HCT116 (cell line): ENCODE data around the gene PRKAA1. TPM values are rescaled to one million over a fixed set of nuclear protein-coding genes. Genes with fewer than 3 reads are reported as not detected.

Experiments
- ATAC-seq: fragments of 200-7000 bp; cut with Tn5 transposase; 2 replicates; pipeline ENCODE4 v1.9.1; 2020; ENCODE audit warnings: mild to moderate bottlenecking, moderate library complexity
- BruUV-seq: library from RNA; stranded (reverse); fragments of 400-500 nt; replicated peaks from 2 replicates; lab custom pipeline; 2021; lab: Mats Ljungman, UMichigan
- CTCF ChIA-PET: fragments of 300-600 bp; sonication (Branson Sonifier 250); formaldehyde crosslinking; loops from one replicate; lab custom pipeline; 2021; ENCODE audit warnings: antibody characterized with exemption; lab: Charles Lee
- POLR2A ChIA-PET: fragments of 300-600, 350-600 bp; sonication (Branson Sonifier 250); formaldehyde crosslinking; loops from one replicate; lab custom pipeline; 2021; ENCODE audit warnings: antibody characterized with exemption; lab: Charles Lee
- RAD21 ChIA-PET, 2 experiments: fragments of 300-600 bp; sonication (Branson Sonifier 250); formaldehyde crosslinking; loops; one replicate each; lab custom pipeline; 2023; ENCODE audit warnings: low total read pairs in 2 of 2; ENCODE audit not compliant: uncharacterized antibody in 2 of 2, unreplicated experiment in 2 of 2, low non-redundant PET in 1 of 2; lab: Charles Lee
- DNase-seq: peaks from one replicate; pipeline ENCODE4 v3.0.0-alpha.2; 2010; ENCODE audit warnings: low read depth, low spot score
- H2AFZ ChIP-seq: fragments of 200-600 bp; shearing (Covaris generic), sonication (generic); 2 replicates; pipeline ENCODE4 v1.6.1; 2017; ENCODE audit warnings: low read depth, mixed run types, mixed read lengths, antibody characterized with exemption, low read length; ENCODE audit not compliant: poor library complexity, severe bottlenecking
- H3K27ac ChIP-seq: 2 replicates; pipeline ENCODE4 v1.5.1; 2012; ENCODE audit warnings: low read depth, low read length
- H3K27me3 ChIP-seq: fragments of 200-600 bp; sonication (generic); 2 replicates; pipeline ENCODE4 v1.6.1; 2016; ENCODE audit warnings: mixed run types, low read length, mixed read lengths; ENCODE audit not compliant: insufficient read depth
- H3K36me3 ChIP-seq, 2 experiments: fragments of 200-500 bp in 1 of 2; fragments of 200-600 bp in 1 of 2; sonication (Bioruptor generic) in 1 of 2; sonication (generic) in 1 of 2; 2 replicates each; pipeline versions ENCODE4 v1.5.1 to v1.6.1; 2014 to 2016; ENCODE audit warnings: low read length in 2 of 2, inconsistent platforms in 1 of 2, mixed read lengths in 1 of 2, mixed run types in 1 of 2; ENCODE audit not compliant: insufficient read depth in 2 of 2, control insufficient read depth in 1 of 2
- H3K4me1 ChIP-seq, 2 experiments: fragments of 200-600 bp in 1 of 2; sonication (generic) in 1 of 2; 2 replicates each; pipeline versions ENCODE4 v1.5.1 to v1.6.1; 2012 to 2017; ENCODE audit warnings: low read length in 2 of 2, inconsistent platforms in 1 of 2, mild to moderate bottlenecking in 1 of 2, mixed read lengths in 1 of 2, mixed run types in 1 of 2, moderate library complexity in 1 of 2; ENCODE audit not compliant: insufficient read depth in 2 of 2, control insufficient read depth in 1 of 2
- H3K4me2 ChIP-seq: fragments of 200-600 bp; sonication (generic); 2 replicates; pipeline ENCODE4 v1.6.1; 2017; ENCODE audit warnings: mixed run types, low read length, mixed read lengths
- H3K4me3 ChIP-seq, 2 experiments: fragments of 200-600 bp in 1 of 2; sonication (generic) in 1 of 2; replicated peaks in 1 of 2; 2 replicates each; pipeline ENCODE4 v1.5.1; 2011 to 2016; ENCODE audit warnings: low read length in 2 of 2, control low read depth in 1 of 2, low read depth in 1 of 2, mild to moderate bottlenecking in 1 of 2, mixed read lengths in 1 of 2, mixed run types in 1 of 2
- H3K79me2 ChIP-seq: fragments of 200-600 bp; sonication (generic); 2 replicates; pipeline ENCODE4 v1.6.1; 2017; ENCODE audit warnings: mild to moderate bottlenecking, mixed run types, low read length, moderate library complexity, mixed read lengths; ENCODE audit not compliant: insufficient read depth
- H3K9ac ChIP-seq: fragments of 200-600 bp; sonication (generic); 2 replicates; pipeline ENCODE4 v1.6.1; 2016; ENCODE audit warnings: low read length, mixed read lengths
- H3K9me2 ChIP-seq: fragments of 200-600 bp; sonication (generic), shearing (Covaris generic); 2 replicates; pipeline ENCODE4 v1.6.1; 2017; ENCODE audit warnings: mixed run types, mild to moderate bottlenecking, moderate library complexity; ENCODE audit not compliant: insufficient read depth
- H3K9me3 ChIP-seq, 2 experiments: fragments of 200-500 bp in 1 of 2; fragments of 200-600 bp in 1 of 2; sonication (Bioruptor generic) in 1 of 2; sonication (generic) in 1 of 2; 2 replicates each; pipeline ENCODE4 v1.6.1; 2014 to 2017; ENCODE audit warnings: low read length in 2 of 2, mixed read lengths in 2 of 2, inconsistent platforms in 1 of 2, low read depth in 1 of 2, mild to moderate bottlenecking in 1 of 2, mixed run types in 1 of 2, moderate library complexity in 1 of 2; ENCODE audit not compliant: control insufficient read depth in 1 of 2, insufficient read depth in 1 of 2
- H4K20me1 ChIP-seq: fragments of 200-600 bp; sonication (generic), shearing (Covaris generic); 2 replicates; pipeline ENCODE4 v1.6.1; 2017; ENCODE audit warnings: mixed run types, mild to moderate bottlenecking, moderate library complexity; ENCODE audit not compliant: insufficient read depth
- CBX3 ChIP-seq: IDR thresholded peaks from 2 replicates; pipeline ENCODE4 v1.6.1; 2012; ENCODE audit warnings: low read depth
- CEBPB ChIP-seq: IDR thresholded peaks from 2 replicates; pipeline ENCODE4 v1.6.1; 2012; ENCODE audit warnings: low read depth
- CTCF ChIP-seq, 3 experiments: fragments of 200-600 bp in 1 of 3; sonication (generic) in 1 of 3; IDR thresholded peaks in 2 of 3; conservative IDR thresholded peaks in 1 of 3; 2 replicates each; pipeline ENCODE4 v1.5.1; 2012 to 2017; ENCODE audit warnings: low read depth in 2 of 3, low read length in 2 of 3, antibody characterized with exemption in 1 of 3, borderline replicate concordance in 1 of 3, control low read depth in 1 of 3, mild to moderate bottlenecking in 1 of 3, mixed read lengths in 1 of 3, mixed run types in 1 of 3, moderate library complexity in 1 of 3; ENCODE audit not compliant: insufficient read depth in 1 of 3
- ELF1 ChIP-seq: IDR thresholded peaks from 2 replicates; pipeline ENCODE4 v1.6.1; 2012; ENCODE audit warnings: low read depth, borderline replicate concordance
- EZH2phosphoT487 ChIP-seq: fragments of 200-600 bp; IDR thresholded peaks from 2 replicates; pipeline ENCODE4 v1.6.1; 2018; ENCODE audit warnings: antibody characterized with exemption, borderline replicate concordance
- FOSL1 ChIP-seq: IDR thresholded peaks from 2 replicates; pipeline ENCODE4 v1.6.1; 2012; ENCODE audit warnings: low read depth
- JUND ChIP-seq: IDR thresholded peaks from 2 replicates; pipeline ENCODE4 v1.6.1; 2012
- POLR2A ChIP-seq: IDR thresholded peaks from 2 replicates; pipeline ENCODE4 v1.7.0; 2011; ENCODE audit warnings: borderline replicate concordance; ENCODE audit not compliant: insufficient read depth, insufficient read length; ENCODE audit errors: extremely low read depth
- POLR2AphosphoS5 ChIP-seq: IDR thresholded peaks from 2 replicates; pipeline ENCODE4 v1.6.1; 2011; ENCODE audit warnings: mild to moderate bottlenecking, low read depth, low read length, moderate library complexity
- RAD21 ChIP-seq: IDR thresholded peaks from 2 replicates; pipeline ENCODE4 v1.6.1; 2012; ENCODE audit warnings: low read depth, mild to moderate bottlenecking
- REST ChIP-seq: IDR thresholded peaks from 2 replicates; pipeline ENCODE4 v1.6.1; 2012; ENCODE audit warnings: low read depth
- SIN3A ChIP-seq: IDR thresholded peaks from 2 replicates; pipeline ENCODE4 v1.6.1; 2012; ENCODE audit warnings: low read depth
- SP1 ChIP-seq: IDR thresholded peaks from 2 replicates; pipeline ENCODE4 v1.6.1; 2012; ENCODE audit warnings: low read depth
- TCF7L2 ChIP-seq: IDR thresholded peaks from 2 replicates; pipeline ENCODE4 v1.7.0; 2011; ENCODE audit warnings: borderline replicate concordance, inconsistent platforms; ENCODE audit not compliant: insufficient read depth, insufficient read length; ENCODE audit errors: extremely low read depth
- YY1 ChIP-seq: IDR thresholded peaks from 2 replicates; pipeline ENCODE4 v1.6.1; 2011; ENCODE audit warnings: low read length, low read depth, moderate library complexity, mild to moderate bottlenecking; ENCODE audit not compliant: insufficient replicate concordance; ENCODE audit errors: extremely low read depth
- ZFX ChIP-seq: fragments of 450-650 bp; IDR thresholded peaks from 2 replicates; pipeline ENCODE4 v1.6.1; 2017
- ZNF274 ChIP-seq: fragments of 200-500 bp; sonication (Bioruptor generic); IDR thresholded peaks from 2 replicates; pipeline ENCODE4 v1.6.1; 2014; ENCODE audit warnings: mild to moderate bottlenecking, low read depth, low read length, inconsistent platforms
- intact Hi-C: fragments of 100-400 bp; cut with micrococcal nuclease; formaldehyde crosslinking; loops from 2 replicates; pipeline ENCODE4 v1.10.0; 2022
- total RNA-seq: library from RNA; stranded (reverse); gene quantifications from one replicate; pipeline ENCODE4 v1.2.1, GENCODE V29; 2021; ENCODE audit not compliant: unreplicated experiment

The PRKAA1 gene
- total RNA-seq, 1 experiment from 2014 or later: 53.5 TPM

GRCh38 chr5:40847525-40847924 is 49.4 kb upstream of the PRKAA1 start:
- H3K36me3 ChIP-seq: no peaks in the 10 kb centered on the region
- H3K79me2 ChIP-seq: no peaks in the 10 kb centered on the region
- no peak overlapping the region for H3K9ac ChIP-seq
- H3K27ac ChIP-seq: no peak overlapping the region
- intact Hi-C loops: no loop called here
- POLR2A ChIA-PET: no interaction called here
- no peaks in the 10 kb centered on the region for H4K20me1 ChIP-seq
- CTCF ChIA-PET: no interaction called here
- no peaks in the 10 kb centered on the region for H3K9me3 ChIP-seq
- no peak for DNase-seq
- no peak overlapping the region for H3K4me2 ChIP-seq
- ATAC-seq: no peak
- no peaks in the 10 kb centered on the region for H3K27me3 ChIP-seq
- no peak overlapping the region for H2AFZ ChIP-seq
- no peaks in the 10 kb centered on the region for H3K9me2 ChIP-seq
- no TSS peak for BruUV-seq
- no peak overlapping the region for H3K4me3 ChIP-seq
- TF ChIP-seq CEBPB: no peak
- TF ChIP-seq ELF1: no peak
- no peak for TF ChIP-seq CBX3
- TF ChIP-seq ZFX: no peak
- no peak for TF ChIP-seq FOSL1
- no peak for TF ChIP-seq POLR2A
- no peak for TF ChIP-seq RAD21
- no peak for TF ChIP-seq SP1
- RAD21 ChIA-PET: no interaction called here
- H3K4me1 ChIP-seq: no peaks in the 10 kb centered on the region

- Histone ChIP-seq H3K79me2 (no peaks in the 10 kb centered on the region), H3K27ac (no peak overlapping the region), H3K4me3 (no peak overlapping the region), H3K9ac (no peak overlapping the region), H3K9me2 (no peaks in the 10 kb centered on the region), H3K9me3 (no peaks in the 10 kb centered on the region), H3K4me1 (no peaks in the 10 kb centered on the region), H2AFZ (no peak overlapping the region), H3K4me2 (no peak overlapping the region), H3K27me3 (no peaks in the 10 kb centered on the region), H4K20me1 (no peaks in the 10 kb centered on the region), H3K36me3 (no peaks in the 10 kb centered on the region)
- DNase-seq (no peak), ATAC-seq (no peak)
- ChIA-PET RAD21 (no interaction called here), POLR2A (no interaction called here), CTCF (no interaction called here)
- intact Hi-C loops: no loop called here
- no TSS peak for BruUV-seq
- TF ChIP-seq FOSL1: no peak
- no peak for TF ChIP-seq EZH2phosphoT487
- no peak for TF ChIP-seq YY1
- TF ChIP-seq POLR2AphosphoS5: no peak
- no peak for TF ChIP-seq ZFX
- no peak for TF ChIP-seq REST
- TF ChIP-seq CBX3: no peak
- no peak for TF ChIP-seq TCF7L2
- TF ChIP-seq RAD21: no peak
- TF ChIP-seq CTCF (IDR thresholded peaks at IDR 0.05 in 2 of 3, conservative IDR thresholded peaks at IDR 0.05 in 1 of 3; ENCODE audit: borderline replicate concordance in 1 of 3, insufficient read depth in 1 of 3, low read depth in 2 of 3, low read length in 2 of 3): no peak
- no peak for TF ChIP-seq ZNF274
- TF ChIP-seq ELF1: no peak
- TF ChIP-seq POLR2A: no peak
- no peak for TF ChIP-seq JUND
- TF ChIP-seq SIN3A: no peak
Observed at GRCh38 chr5:40846371-40846770, 48.2 kb upstream of the PRKAA1 start.
